Astrocyte (in vitro differentiated cells and primary cell): ENCODE data around the gene PROX2. TPM values are rescaled to one million over a fixed set of nuclear protein-coding genes. Genes with fewer than 3 reads are reported as not detected.

ENCODE experiments used
- DNase-seq: peaks from one replicate; pipeline ENCODE4 v3.0.0-alpha.2; 2010; ENCODE audit warnings: low read depth
- FAIRE-seq: peaks from 2 replicates; lab custom pipeline; 2011; peaks lifted over from hg19 to GRCh38; lab: Jason Lieb, UNC
- H2AFZ ChIP-seq: 2 replicates; pipeline ENCODE4 v1.6.0; 2012; ENCODE audit warnings: low read depth, low read length, inconsistent platforms
- H3K27ac ChIP-seq: 2 replicates; pipeline ENCODE4 v1.5.1; 2011; ENCODE audit warnings: low read depth, low read length, inconsistent platforms
- H3K27me3 ChIP-seq: 2 replicates; pipeline ENCODE4 v1.6.0; 2011; ENCODE audit warnings: low read length, inconsistent platforms; ENCODE audit not compliant: insufficient read depth
- H3K36me3 ChIP-seq: 2 replicates; pipeline ENCODE4 v1.5.1; 2011; ENCODE audit warnings: low read length, inconsistent platforms; ENCODE audit not compliant: insufficient read depth
- H3K4me1 ChIP-seq: 2 replicates; pipeline ENCODE4 v1.5.1; 2011; ENCODE audit warnings: low read length, inconsistent platforms; ENCODE audit not compliant: insufficient read depth
- H3K4me2 ChIP-seq: 2 replicates; pipeline ENCODE4 v1.6.0; 2012; ENCODE audit warnings: low read length, inconsistent platforms
- H3K4me3 ChIP-seq: 2 replicates; pipeline ENCODE4 v1.5.1; 2011; ENCODE audit warnings: low read depth, mild to moderate bottlenecking, low read length, inconsistent platforms; ENCODE audit not compliant: insufficient read depth
- H3K79me2 ChIP-seq: 2 replicates; pipeline ENCODE4 v1.6.0; 2012; ENCODE audit warnings: mild to moderate bottlenecking, low read length, inconsistent platforms; ENCODE audit not compliant: insufficient read depth
- H3K9ac ChIP-seq: 2 replicates; pipeline ENCODE4 v1.6.0; 2012; ENCODE audit warnings: mild to moderate bottlenecking, low read length, inconsistent platforms
- H3K9me3 ChIP-seq: 2 replicates; pipeline ENCODE4 v1.5.1; 2012; ENCODE audit warnings: low read depth, mild to moderate bottlenecking, low read length, inconsistent platforms; ENCODE audit not compliant: insufficient read depth
- H4K20me1 ChIP-seq: 2 replicates; pipeline ENCODE4 v1.6.0; 2012; ENCODE audit warnings: low read length, inconsistent platforms; ENCODE audit not compliant: insufficient read depth
- H3K27ac Mint-ChIP-seq: one replicate; pipeline ENCODE4 v1.8.0; 2021; ENCODE audit warnings: mild to moderate bottlenecking, mixed read lengths; ENCODE audit not compliant: unreplicated experiment
- H3K27me3 Mint-ChIP-seq: one replicate; pipeline ENCODE4 v1.8.0; 2021; ENCODE audit warnings: low read depth, mixed read lengths; ENCODE audit not compliant: unreplicated experiment
- H3K36me3 Mint-ChIP-seq: one replicate; pipeline ENCODE4 v1.8.0; 2021; ENCODE audit warnings: low read depth, mixed read lengths; ENCODE audit not compliant: unreplicated experiment
- H3K4me1 Mint-ChIP-seq: one replicate; pipeline ENCODE4 v1.8.0; 2021; ENCODE audit warnings: low read depth, mixed read lengths; ENCODE audit not compliant: unreplicated experiment
- H3K4me3 Mint-ChIP-seq: one replicate; pipeline ENCODE4 v1.8.0; 2021; ENCODE audit warnings: mild to moderate bottlenecking, moderate library complexity, mixed read lengths; ENCODE audit not compliant: unreplicated experiment
- H3K9me3 Mint-ChIP-seq: one replicate; pipeline ENCODE4 v1.8.0; 2021; ENCODE audit warnings: mild to moderate bottlenecking, mixed read lengths; ENCODE audit not compliant: unreplicated experiment
- CTCF ChIP-seq: IDR thresholded peaks from 2 replicates; pipeline ENCODE4 v1.5.1; 2011; ENCODE audit warnings: low read depth, mild to moderate bottlenecking, inconsistent platforms, low read length, moderate library complexity; ENCODE audit not compliant: insufficient read depth
- EZH2 ChIP-seq: IDR thresholded peaks from 2 replicates; pipeline ENCODE4 v1.6.1; 2012; ENCODE audit warnings: mild to moderate bottlenecking, low read length, inconsistent platforms; ENCODE audit not compliant: insufficient read depth
- total RNA-seq: library from RNA; stranded (reverse); gene quantifications from 2 replicates; pipeline ENCODE4 v1.2.1, GENCODE V29; 2021

PROX2 gene
- total RNA-seq, 1 donor from 2014 or later: not detected

GRCh38 chr14:74879427-74880182 is 3.7 kb upstream of the PROX2 start:
- Mint-ChIP-seq H3K27me3 (peaks cover 2% of the 10 kb centered on the region), H3K36me3 (no peaks in the 10 kb centered on the region), H3K9me3 (peaks cover 2% of the 10 kb centered on the region), H3K27ac (no peak overlapping the region), H3K4me1 (peaks cover 23% of the 10 kb centered on the region), H3K4me3 (no peak overlapping the region)
- Histone ChIP-seq H3K27ac (no peak overlapping the region), H3K4me1 (peaks cover 6% of the 10 kb centered on the region), H3K4me3 (no peak overlapping the region), H3K36me3 (peaks cover 5% of the 10 kb centered on the region), H3K79me2 (peaks cover 29% of the 10 kb centered on the region), H3K27me3 (no peaks in the 10 kb centered on the region), H2AFZ (no peak overlapping the region), H3K4me2 (no peak overlapping the region), H3K9ac (no peak overlapping the region), H3K9me3 (no peaks in the 10 kb centered on the region), H4K20me1 (peaks cover 24% of the 10 kb centered on the region)
- FAIRE-seq (no peak), DNase-seq (no peak)
- TF ChIP-seq EZH2 (no peak), CTCF (no peak)

GRCh38 chr14:74875204-74875603 is 741 bp downstream of the PROX2 start:
- H3K27me3 Mint-ChIP-seq: peaks cover 12% of the 10 kb centered on the region

More at GRCh38 chr14:74875204-74875603, 741 bp downstream of the PROX2 start:
- no peak for DNase-seq
- TF ChIP-seq CTCF (no peak), EZH2 (no peak)
- H3K4me3 Mint-ChIP-seq: no peak overlapping the region
- H3K36me3 Mint-ChIP-seq: no peaks in the 10 kb centered on the region
- Histone ChIP-seq H3K27ac (no peak overlapping the region), H3K27me3 (no peaks in the 10 kb centered on the region), H3K79me2 (no peaks in the 10 kb centered on the region), H2AFZ (no peak overlapping the region), H3K36me3 (no peaks in the 10 kb centered on the region), H3K9ac (no peak overlapping the region), H3K4me1 (no peaks in the 10 kb centered on the region), H4K20me1 (no peaks in the 10 kb centered on the region), H3K4me2 (no peak overlapping the region), H3K9me3 (no peaks in the 10 kb centered on the region), H3K4me3 (no peak overlapping the region)
- H3K27ac Mint-ChIP-seq: no peak overlapping the region
- FAIRE-seq: no peak
- H3K4me1 Mint-ChIP-seq: peaks cover 5% of the 10 kb centered on the region
- peaks cover 2% of the 10 kb centered on the region for H3K9me3 Mint-ChIP-seq
